Kasumi-1 (cell line): ENCODE data around the gene SASH3.

Experiments used
- DNase-seq, 2 experiments: peaks; one replicate each; lab custom pipeline; 2025; lab: John Stamatoyannopoulos, UW

The SASH3 gene

GRCh38 chrX:129759576-129760061, 20.1 kb upstream of the SASH3 start:
- no peak for DNase-seq

- no peak for DNase-seq
Measured at GRCh38 chrX:129760155-129760554, 19.6 kb upstream of the SASH3 start.

- DNase-seq: no peak
Measured at GRCh38 chrX:129760981-129761380, 18.8 kb upstream of the SASH3 start.

- no peak for DNase-seq
Measured at GRCh38 chrX:129761596-129761995, 18.2 kb upstream of the SASH3 start.

- DNase-seq: no peak
Measured at GRCh38 chrX:129762448-129762847, 17.3 kb upstream of the SASH3 start.

- DNase-seq: no peak
Measured at GRCh38 chrX:129763666-129764065, 16.1 kb upstream of the SASH3 start.

GRCh38 chrX:129768186-129768585, 11.6 kb upstream of the SASH3 start:
- DNase-seq: no peak

- DNase-seq: no peak
Measured at GRCh38 chrX:129768586-129769466, 10.9 kb upstream of the SASH3 start.

GRCh38 chrX:129769467-129770154, 10.1 kb upstream of the SASH3 start:
- no peak for DNase-seq

GRCh38 chrX:129771266-129771995, 8.3 kb upstream of the SASH3 start:
- DNase-seq: no peak

- peak; percentile 77 to 86 for DNase-seq
Measured at GRCh38 chrX:129772796-129773431, 6.8 kb upstream of the SASH3 start.

GRCh38 chrX:129773649-129774458, 5.9 kb upstream of the SASH3 start:
- DNase-seq: no peak

GRCh38 chrX:129777218-129778030, 2.3 kb upstream of the SASH3 start:
- DNase-seq: peak; percentile 47 to 66

GRCh38 chrX:129779086-129779672, 570 bp upstream of the SASH3 start:
- no peak for DNase-seq

- DNase-seq: no peak
Measured at GRCh38 chrX:129780441-129781105, 824 bp downstream of the SASH3 start.

- peak; percentile 63 to 69 for DNase-seq
Measured at GRCh38 chrX:129781134-129781672, 1.5 kb downstream of the SASH3 start.

GRCh38 chrX:129781680-129782495, 2.1 kb downstream of the SASH3 start:
- no peak for DNase-seq

- no peak for DNase-seq
Measured at GRCh38 chrX:129782706-129783105, 3.0 kb downstream of the SASH3 start.
